ENCODE measurements around the gene BPIFB3.

DNA sequence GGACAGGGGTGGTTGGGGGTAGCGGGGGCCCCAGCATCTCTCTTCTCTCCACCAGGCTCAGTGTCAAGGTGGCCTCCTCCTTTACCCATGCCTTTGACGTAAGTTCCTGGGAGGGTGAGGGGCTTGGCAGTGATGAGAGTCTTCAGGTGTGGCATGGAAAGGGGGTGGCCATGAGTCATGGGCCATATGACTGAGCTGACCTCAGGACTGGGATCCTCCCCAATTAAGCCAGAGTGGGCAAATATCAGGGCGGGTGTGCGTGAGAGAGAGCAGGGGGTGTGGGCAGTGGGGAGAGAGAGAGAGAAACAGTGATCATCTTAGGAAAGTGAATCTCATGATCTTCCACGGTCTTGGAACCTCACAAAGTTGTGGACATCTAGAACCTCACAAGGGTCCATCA, 17.5 kb downstream of the BPIFB3 start:
- no peak for TF ChIP-seq EZH2 (IDR thresholded peaks at IDR 0.05; ENCODE audit: low read depth, unreplicated experiment)
- TF ChIP-seq, protein P1, sequence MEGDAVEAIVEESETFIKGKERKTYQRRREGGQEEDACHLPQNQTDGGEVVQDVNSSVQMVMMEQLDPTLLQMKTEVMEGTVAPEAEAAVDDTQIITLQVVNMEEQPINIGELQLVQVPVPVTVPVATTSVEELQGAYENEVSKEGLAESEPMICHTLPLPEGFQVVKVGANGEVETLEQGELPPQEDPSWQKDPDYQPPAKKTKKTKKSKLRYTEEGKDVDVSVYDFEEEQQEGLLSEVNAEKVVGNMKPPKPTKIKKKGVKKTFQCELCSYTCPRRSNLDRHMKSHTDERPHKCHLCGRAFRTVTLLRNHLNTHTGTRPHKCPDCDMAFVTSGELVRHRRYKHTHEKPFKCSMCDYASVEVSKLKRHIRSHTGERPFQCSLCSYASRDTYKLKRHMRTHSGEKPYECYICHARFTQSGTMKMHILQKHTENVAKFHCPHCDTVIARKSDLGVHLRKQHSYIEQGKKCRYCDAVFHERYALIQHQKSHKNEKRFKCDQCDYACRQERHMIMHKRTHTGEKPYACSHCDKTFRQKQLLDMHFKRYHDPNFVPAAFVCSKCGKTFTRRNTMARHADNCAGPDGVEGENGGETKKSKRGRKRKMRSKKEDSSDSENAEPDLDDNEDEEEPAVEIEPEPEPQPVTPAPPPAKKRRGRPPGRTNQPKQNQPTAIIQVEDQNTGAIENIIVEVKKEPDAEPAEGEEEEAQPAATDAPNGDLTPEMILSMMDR (conservative IDR thresholded peaks at IDR 0.05; ENCODE audit: low read depth in 2 of 2): no peak
- TF ChIP-seq CREB1 (CRISPR knock-in tag; IDR thresholded peaks at IDR 0.05; ENCODE audit: low read depth): no peak
- TF ChIP-seq EZH2phosphoT487 (IDR thresholded peaks at IDR 0.05; ENCODE audit: unreplicated experiment): no peak
- TF ChIP-seq POLR2AphosphoS5 (IDR thresholded peaks at IDR 0.05; ENCODE audit: low read depth): no peak
- TF ChIP-seq, protein P2, sequence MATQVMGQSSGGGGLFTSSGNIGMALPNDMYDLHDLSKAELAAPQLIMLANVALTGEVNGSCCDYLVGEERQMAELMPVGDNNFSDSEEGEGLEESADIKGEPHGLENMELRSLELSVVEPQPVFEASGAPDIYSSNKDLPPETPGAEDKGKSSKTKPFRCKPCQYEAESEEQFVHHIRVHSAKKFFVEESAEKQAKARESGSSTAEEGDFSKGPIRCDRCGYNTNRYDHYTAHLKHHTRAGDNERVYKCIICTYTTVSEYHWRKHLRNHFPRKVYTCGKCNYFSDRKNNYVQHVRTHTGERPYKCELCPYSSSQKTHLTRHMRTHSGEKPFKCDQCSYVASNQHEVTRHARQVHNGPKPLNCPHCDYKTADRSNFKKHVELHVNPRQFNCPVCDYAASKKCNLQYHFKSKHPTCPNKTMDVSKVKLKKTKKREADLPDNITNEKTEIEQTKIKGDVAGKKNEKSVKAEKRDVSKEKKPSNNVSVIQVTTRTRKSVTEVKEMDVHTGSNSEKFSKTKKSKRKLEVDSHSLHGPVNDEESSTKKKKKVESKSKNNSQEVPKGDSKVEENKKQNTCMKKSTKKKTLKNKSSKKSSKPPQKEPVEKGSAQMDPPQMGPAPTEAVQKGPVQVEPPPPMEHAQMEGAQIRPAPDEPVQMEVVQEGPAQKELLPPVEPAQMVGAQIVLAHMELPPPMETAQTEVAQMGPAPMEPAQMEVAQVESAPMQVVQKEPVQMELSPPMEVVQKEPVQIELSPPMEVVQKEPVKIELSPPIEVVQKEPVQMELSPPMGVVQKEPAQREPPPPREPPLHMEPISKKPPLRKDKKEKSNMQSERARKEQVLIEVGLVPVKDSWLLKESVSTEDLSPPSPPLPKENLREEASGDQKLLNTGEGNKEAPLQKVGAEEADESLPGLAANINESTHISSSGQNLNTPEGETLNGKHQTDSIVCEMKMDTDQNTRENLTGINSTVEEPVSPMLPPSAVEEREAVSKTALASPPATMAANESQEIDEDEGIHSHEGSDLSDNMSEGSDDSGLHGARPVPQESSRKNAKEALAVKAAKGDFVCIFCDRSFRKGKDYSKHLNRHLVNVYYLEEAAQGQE (IDR thresholded peaks at IDR 0.05; ENCODE audit: unreplicated experiment): no peak
- TF ChIP-seq NANOG (IDR thresholded peaks at IDR 0.05; ENCODE audit: borderline replicate concordance): no peak
- TF ChIP-seq ZNF331 (CRISPR knock-in tag; IDR thresholded peaks at IDR 0.05; ENCODE audit: low read depth): no peak
- TF ChIP-seq, protein P3, sequence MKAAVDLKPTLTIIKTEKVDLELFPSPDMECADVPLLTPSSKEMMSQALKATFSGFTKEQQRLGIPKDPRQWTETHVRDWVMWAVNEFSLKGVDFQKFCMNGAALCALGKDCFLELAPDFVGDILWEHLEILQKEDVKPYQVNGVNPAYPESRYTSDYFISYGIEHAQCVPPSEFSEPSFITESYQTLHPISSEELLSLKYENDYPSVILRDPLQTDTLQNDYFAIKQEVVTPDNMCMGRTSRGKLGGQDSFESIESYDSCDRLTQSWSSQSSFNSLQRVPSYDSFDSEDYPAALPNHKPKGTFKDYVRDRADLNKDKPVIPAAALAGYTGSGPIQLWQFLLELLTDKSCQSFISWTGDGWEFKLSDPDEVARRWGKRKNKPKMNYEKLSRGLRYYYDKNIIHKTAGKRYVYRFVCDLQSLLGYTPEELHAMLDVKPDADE (IDR thresholded peaks at IDR 0.05): no peak
- TF ChIP-seq JUNB (IDR thresholded peaks at IDR 0.05; ENCODE audit: unreplicated experiment): no peak
- TF ChIP-seq STAT1 (IDR thresholded peaks at IDR 0.05; ENCODE audit: unreplicated experiment): no peak
- TF ChIP-seq, protein P4, sequence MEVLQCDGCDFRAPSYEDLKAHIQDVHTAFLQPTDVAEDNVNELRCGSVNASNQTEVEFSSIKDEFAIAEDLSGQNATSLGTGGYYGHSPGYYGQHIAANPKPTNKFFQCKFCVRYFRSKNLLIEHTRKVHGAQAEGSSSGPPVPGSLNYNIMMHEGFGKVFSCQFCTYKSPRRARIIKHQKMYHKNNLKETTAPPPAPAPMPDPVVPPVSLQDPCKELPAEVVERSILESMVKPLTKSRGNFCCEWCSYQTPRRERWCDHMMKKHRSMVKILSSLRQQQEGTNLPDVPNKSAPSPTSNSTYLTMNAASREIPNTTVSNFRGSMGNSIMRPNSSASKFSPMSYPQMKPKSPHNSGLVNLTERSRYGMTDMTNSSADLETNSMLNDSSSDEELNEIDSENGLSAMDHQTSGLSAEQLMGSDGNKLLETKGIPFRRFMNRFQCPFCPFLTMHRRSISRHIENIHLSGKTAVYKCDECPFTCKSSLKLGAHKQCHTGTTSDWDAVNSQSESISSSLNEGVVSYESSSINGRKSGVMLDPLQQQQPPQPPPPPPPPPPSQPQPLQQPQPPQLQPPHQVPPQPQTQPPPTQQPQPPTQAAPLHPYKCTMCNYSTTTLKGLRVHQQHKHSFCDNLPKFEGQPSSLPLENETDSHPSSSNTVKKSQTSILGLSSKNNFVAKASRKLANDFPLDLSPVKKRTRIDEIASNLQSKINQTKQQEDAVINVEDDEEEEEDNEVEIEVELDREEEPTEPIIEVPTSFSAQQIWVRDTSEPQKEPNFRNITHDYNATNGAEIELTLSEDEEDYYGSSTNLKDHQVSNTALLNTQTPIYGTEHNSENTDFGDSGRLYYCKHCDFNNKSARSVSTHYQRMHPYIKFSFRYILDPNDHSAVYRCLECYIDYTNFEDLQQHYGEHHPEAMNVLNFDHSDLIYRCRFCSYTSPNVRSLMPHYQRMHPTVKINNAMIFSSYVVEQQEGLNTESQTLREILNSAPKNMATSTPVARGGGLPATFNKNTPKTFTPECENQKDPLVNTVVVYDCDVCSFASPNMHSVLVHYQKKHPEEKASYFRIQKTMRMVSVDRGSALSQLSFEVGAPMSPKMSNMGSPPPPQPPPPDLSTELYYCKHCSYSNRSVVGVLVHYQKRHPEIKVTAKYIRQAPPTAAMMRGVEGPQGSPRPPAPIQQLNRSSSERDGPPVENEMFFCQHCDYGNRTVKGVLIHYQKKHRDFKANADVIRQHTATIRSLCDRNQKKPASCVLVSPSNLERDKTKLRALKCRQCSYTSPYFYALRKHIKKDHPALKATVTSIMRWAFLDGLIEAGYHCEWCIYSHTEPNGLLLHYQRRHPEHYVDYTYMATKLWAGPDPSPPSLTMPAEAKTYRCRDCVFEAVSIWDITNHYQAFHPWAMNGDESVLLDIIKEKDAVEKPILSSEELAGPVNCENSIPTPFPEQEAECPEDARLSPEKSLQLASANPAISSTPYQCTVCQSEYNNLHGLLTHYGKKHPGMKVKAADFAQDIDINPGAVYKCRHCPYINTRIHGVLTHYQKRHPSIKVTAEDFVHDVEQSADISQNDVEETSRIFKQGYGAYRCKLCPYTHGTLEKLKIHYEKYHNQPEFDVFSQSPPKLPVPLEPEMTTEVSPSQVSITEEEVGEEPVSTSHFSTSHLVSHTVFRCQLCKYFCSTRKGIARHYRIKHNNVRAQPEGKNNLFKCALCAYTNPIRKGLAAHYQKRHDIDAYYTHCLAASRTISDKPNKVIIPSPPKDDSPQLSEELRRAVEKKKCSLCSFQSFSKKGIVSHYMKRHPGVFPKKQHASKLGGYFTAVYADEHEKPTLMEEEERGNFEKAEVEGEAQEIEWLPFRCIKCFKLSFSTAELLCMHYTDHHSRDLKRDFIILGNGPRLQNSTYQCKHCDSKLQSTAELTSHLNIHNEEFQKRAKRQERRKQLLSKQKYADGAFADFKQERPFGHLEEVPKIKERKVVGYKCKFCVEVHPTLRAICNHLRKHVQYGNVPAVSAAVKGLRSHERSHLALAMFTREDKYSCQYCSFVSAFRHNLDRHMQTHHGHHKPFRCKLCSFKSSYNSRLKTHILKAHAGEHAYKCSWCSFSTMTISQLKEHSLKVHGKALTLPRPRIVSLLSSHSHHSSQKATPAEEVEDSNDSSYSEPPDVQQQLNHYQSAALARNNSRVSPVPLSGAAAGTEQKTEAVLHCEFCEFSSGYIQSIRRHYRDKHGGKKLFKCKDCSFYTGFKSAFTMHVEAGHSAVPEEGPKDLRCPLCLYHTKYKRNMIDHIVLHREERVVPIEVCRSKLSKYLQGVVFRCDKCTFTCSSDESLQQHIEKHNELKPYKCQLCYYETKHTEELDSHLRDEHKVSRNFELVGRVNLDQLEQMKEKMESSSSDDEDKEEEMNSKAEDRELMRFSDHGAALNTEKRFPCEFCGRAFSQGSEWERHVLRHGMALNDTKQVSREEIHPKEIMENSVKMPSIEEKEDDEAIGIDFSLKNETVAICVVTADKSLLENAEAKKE (CRISPR knock-in tag; IDR thresholded peaks at IDR 0.05): no peak
- no peak for TF ChIP-seq ZNF114 (CRISPR knock-in tag; IDR thresholded peaks at IDR 0.05)

Data from GM23338 (cell line).